Activated naive CD4-positive, alpha-beta T cell (primary cell): ENCODE data around the gene TBC1D9.

ENCODE experiments used
- DNase-seq, 4 experiments: peaks; one replicate each; lab custom pipeline; 2025; lab: John Stamatoyannopoulos, UW

The TBC1D9 gene

DNA sequence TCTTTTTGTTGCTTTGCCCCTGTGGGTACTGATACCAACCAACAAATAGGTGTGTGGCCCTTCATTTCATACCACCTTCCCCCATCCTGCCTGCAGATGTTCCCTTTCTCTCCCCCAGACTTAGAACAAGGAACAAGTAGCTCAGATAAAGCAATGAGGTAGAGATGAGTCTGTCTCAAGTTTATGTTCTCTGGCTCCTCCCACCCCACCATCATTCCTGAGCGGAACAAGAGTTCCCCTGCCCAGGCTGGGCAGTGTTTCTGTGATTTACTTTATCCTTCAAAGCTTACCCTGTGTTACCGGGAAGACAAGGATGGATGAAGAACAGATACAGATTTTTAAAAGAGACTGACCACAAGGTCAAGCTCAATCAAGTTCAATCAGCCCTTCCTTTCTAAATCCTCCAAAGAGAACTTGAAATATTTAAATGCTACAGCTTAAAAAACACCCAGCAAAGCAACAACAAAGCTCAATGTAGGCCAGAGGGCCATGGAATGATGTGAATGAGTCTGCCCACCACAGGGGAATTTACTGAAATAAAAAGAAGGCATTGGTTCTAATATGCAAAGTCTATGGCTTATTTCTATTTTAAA is 107.4 kb downstream of the TBC1D9 start:
- DNase-seq, result no peak

DNA sequence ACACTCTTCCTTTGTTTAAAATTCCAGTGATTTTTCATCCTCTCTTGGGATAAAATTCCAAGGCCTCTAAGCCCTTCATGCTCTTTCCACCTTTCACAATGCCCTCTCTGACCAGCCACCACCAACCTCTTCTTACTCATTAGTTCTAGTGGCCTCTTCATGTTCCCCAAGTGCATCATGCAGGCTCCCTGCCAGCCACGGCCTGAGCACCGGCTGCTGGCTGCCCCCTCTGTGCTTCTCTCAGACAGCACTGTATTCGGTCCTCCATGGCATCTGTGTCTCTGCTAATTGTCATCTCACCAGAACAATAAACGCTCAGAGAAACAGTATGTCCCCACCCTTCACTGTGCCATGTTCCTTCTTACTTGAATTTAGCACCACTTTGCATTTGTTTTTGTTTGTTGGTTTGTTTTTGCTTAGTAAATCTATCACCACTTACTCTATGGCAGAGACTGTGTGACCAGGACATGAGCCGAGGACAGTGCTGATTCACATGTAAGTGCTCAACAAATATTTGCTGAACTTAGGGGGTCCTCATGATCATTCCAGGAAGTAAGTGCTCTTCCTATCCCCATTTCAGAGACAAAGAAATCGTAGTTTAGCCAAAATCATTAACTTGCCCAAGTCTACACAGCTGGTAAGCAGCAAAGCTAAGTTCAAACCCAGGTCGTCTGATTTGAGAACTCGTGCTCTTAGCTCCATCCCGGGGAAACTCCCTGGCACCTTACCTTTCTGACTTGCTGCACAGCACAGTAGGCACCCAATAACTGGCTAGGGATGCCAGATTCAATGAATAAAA is 110.4 kb downstream of the TBC1D9 start:
- no peak for DNase-seq

DNA sequence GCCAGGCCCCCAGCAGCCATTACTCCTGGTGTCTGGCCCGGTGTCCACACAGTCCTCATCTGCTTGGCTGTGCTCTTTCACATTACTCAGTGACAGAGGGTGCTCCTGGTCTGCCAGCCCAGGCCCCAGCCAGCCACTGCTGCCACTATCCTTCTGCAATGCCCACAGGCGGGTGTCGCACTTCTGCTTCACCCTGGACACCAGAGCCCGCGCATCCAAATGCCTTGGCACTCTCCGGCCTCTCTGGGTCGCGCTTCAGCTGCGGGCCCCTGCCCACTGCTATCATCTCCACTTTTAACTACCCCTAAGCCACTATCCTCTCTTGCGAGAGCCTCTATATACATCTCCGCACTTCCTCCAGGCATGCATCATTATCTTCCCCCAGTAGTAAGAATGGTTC is 111.0 kb downstream of the TBC1D9 start:
- no peak for DNase-seq

DNA sequence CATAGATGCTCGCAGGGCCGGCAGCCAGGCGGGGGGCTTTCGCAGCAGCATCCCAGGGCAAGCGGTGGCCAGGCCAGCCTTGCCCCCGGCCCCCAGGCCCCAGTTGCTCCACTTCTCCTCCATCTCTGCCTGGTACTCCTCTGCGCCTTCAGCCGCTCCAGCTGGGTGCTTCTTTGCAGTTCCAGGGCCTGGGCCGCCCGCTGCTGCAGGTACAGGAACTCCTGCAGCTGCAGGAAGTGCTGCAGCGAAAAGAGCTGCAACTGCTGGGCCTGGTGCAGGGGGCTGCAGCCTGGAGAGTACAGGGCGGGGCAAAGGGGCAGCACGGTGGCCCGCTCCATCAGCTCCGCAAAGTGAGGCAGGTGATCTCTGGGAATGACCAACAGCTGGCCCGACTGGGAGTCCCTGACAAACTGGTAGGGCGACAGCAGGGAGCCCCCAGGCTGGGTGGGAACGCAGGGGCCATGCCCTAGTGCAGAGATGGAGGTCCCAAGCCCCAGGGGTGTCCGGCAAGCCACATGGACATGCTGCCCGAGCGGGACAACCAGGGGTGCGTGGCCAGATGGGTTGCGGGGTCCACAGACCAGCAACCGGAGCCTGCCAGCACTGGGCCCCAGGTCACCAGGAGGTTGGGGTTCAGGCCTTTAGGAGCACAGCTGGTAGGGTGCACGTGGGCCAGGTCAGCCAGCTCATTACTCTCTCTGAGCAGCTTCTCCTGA is 111.6 kb downstream of the TBC1D9 start:
- no peak for DNase-seq

DNA sequence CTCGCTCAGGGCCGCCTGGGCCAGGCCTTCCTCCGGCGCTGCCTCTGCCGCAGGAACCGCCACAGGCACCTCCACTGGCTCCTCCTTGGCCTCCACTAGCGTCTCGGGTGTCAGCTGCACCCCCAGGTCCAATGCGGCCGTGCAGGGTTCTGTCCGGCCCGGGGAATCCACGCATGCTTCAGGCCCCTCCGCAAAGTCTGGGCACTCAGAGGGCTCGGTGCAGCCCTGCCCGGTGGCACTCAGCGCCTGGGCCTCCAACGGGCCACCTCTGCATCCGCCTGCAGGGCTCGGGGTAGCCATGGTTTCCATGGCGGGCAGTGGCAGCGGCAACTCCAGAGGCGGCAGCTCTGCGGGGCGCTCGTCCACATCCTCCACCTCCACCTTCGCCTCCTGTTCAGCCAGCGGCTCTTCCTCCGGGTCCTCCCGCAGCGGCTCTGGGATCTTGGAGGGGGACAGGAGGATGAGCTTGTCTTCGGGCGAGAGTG is 112.6 kb downstream of the TBC1D9 start:
- DNase-seq, result no peak

DNA sequence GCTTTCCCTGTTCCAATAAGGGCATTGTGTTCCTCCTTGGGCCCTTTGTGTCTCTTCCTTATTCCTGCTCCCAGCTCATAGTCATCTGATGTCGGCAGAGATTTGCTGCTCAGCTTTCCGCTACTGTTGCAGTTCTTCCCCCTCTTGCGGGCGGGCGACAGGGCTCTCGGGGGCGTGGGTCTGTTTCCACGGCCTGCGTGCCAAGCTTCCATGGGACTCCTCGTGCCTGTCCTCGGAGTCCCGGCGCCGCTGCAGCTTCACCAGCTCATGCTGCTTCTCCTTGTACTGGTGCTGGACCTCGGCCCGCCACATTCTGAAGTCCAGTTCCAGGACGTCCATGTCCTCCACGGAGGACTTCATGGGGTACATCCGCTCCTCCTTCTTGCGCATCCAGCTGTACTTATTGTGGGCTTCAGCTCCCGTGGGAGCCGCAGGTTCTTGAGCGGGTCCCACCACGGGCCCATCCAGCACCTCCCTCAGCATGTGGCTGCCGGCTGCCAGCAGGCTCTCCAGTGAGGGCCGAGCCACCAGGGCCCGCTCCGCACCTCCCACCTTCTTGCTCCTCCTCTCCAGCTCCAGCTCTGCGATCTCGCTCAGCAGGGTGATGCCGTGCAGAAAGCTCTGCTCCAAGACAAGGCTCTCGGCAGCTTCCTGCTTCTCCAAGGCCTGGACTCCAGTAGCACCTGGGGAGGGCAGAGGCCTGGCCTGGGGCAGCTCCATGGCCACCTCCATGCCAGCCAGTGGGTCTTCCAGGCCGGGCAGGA is 113.3 kb downstream of the TBC1D9 start:
- no peak for DNase-seq

DNA sequence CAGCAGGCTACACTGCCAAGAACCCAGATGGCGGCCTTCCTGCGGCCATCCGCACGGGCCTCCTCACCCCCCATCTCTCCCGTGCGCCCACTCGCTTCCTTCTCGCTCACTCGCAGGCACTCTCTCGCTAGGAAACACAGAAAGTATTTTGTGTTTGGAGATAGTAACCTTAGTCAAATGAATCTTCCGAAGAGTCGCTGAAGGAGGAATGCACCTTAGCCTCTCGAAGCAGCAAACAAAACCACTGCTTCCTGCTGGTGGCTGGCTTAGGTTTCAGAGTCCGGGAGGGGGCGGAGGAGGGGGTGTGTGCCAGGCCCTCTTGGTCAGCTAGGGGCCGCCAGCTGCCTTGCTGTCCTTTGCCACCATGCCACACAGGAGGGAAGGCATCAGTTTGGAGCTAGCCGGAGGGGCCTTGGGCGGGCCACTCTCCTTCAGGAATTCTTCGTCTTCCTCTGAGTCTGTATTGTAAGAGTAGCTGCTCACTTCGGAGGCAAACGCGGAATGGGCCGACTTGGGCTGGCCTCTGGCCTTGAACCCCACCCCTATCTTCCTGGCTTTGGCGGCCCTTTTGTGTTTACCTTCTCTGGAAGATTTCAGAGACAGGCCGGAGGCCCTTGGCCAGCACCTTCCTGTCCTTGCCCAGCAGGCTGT is 114.3 kb downstream of the TBC1D9 start:
- DNase-seq, result no peak

DNA sequence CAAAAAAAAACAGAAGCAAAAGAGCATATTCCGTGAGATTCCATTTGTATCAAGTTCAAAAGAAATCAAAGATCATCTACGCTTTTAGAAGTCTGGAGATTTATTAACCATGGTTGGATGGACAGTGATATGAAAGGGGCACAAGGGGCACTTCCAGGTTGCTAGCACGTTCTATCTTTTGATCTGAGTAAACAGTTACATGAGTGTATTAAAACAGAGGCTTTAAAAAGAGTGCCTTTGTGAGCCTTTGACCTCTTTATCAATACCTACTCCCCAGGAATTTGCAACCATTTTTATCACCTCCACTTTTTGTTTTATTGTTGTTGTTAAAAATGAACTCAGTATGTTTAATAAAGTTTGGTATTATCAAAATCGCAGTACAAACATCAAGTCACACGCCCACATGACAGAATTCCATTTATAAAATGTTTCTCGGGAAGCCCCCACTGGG is 115.1 kb downstream of the TBC1D9 start:
- DNase-seq, result no peak

DNA sequence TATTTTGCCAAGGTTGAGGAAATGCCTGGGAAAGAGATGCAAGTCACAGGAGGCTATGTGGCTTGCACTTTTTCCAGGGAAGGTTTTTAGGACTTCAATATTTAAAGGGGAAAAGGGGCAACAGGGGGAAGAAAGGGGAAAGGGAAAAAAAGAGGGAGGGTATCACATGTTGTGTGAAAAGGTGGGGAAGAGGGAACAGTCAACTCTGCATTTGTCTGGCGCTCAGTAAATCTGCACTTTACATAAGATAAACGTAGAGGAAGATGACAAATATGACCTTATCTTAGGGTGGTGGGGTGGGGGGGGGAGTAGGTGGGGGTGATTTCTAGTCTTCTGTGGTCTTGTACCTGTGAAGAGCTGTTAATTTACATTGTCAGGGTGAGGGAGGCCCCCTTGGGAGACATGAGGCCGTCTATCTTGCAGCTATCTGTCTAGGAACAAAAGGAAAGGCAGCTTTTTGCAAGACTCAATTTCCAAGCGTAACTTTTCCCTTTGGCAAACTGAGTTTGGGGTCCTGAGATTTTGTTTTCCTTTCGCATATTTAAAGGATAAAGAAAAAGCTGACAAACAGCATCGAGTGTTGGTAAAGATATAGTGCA is 115.9 kb downstream of the TBC1D9 start:
- DNase-seq, result no peak

DNA sequence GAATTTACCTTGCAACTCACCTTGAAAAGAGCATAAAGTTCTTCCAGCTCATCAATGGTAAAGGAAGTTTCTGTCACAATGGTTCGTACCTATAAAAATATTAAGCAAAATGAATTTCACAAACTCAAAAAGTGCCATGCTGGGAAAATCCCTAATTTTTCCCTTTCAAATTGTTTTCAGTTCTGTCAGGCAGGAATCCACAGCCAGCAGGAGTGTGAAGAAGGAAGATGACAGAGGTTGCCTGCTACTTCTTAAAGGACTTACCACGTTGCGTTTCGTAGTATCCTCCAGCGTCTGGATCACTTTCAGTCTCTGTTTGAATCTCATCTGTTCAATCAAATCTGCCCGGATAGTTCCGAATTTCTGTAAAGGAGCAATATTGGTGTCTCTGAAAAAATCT is 117.1 kb downstream of the TBC1D9 start:
- no peak for DNase-seq

DNA sequence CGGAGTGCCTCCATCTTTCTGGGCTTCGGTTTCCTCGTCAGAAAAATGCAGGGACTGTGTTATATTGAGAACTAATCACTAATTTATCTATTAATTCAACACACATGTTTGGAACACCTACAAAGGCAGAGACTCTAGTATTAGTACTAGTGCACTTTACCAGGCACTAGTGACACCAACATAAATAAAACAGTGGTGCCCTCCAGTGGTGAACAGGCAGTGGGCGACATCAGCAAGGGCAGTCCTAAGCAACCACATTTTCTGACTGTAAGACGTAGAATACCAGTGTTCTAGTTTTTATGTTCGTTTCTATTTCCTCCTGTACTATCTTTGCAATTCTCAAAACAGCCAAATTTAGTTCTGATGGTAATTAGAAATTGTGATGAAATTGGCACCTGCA is 118.3 kb downstream of the TBC1D9 start:
- no peak for DNase-seq

DNA sequence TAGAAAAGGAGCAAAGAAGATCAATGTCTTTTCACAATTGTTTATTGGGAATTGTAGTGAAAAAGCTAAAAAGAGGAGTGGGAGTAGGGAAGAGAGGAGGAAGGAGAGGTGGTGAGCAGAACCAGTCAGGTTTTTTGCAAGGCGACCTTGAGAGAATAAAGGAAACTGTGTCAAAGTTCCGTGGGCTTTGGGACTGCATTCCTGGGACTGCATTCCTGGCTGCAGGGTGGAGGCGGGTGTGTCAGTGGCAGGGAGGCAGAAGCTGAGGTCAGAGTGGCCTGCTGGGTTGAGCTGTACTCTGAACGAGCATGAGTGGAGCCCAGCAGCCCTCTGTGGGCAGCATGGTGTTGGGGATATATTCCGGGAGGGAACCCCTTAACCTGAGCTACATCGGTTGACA is 120.6 kb downstream of the TBC1D9 start:
- no peak for DNase-seq

DNA sequence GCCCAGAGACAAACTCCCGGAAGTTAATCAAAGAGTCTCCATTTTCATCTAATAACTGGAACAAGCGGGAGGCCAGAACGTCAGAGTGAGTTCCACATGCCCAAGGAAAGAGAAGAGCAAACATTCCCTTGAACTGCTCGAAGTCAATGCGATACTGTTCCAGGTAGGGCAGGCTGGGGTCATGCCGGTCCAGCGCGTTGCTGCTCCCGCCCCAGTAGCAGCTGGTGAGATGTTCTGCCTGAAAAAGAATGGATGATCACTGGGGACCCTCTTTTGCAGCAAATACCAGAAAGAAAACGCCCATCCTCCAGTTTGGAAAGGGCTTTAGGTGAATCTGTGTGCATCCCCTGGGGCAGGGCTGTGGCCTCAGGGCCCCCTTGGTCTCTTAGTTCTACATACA is 122.2 kb downstream of the TBC1D9 start:
- DNase-seq, result no peak

DNA sequence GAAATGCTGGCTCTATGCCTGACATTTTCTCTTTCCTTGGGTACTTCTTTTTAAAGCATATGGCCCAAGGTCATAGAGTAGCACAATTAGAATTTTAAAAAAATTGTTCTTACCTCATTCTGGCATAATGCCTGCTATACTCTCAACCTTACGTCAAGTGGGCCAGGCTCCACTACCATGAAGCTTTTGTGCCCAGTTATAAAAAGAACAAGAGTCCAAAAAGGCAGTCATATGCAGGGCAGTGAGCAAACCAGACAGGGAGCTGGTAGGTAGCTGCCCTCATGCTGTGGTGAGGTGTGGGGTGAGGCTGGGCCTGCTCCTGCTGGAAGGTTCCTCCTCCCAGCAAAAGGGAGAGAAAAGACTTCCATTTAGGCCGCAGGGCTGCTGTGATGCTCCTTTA is 123.1 kb downstream of the TBC1D9 start:
- no peak for DNase-seq

DNA sequence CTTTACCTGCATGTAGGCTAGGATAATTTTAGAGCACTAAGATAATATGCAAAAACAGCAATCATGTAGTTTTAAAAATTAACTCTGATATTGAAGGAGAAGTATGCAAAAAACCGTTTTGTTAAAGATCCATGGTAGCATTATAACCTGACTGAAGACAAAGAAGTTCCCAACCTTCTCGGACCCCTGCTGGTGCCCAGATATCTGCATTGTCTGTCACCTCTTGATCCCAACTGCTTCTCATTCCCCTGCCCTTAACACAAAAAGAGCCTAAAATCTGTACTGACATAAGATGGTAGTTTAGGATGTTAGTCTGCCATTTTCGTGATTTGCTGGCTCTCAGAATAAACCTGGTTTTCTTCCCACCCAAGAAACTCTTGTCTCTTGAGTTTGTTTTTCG is 125.9 kb downstream of the TBC1D9 start:
- no peak for DNase-seq

DNA sequence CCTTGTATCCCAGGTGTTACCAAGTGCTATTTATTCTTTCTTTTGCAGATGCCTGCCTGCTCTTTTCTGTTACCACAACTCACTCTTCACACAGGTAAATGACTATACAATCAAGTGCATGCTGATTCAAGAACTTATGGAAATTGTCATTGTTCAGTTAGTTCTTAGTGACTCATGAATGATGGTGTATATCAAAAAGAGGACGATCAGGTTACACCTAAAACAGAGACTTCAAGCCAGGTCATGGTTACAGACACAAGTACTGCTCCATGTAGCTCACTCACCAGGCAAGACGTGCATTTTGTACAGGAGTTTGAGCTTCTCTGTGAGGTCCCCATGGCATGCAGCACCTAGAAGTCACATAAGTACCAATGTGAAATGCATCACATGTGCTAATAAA is 128.2 kb downstream of the TBC1D9 start:
- no peak for DNase-seq

DNA sequence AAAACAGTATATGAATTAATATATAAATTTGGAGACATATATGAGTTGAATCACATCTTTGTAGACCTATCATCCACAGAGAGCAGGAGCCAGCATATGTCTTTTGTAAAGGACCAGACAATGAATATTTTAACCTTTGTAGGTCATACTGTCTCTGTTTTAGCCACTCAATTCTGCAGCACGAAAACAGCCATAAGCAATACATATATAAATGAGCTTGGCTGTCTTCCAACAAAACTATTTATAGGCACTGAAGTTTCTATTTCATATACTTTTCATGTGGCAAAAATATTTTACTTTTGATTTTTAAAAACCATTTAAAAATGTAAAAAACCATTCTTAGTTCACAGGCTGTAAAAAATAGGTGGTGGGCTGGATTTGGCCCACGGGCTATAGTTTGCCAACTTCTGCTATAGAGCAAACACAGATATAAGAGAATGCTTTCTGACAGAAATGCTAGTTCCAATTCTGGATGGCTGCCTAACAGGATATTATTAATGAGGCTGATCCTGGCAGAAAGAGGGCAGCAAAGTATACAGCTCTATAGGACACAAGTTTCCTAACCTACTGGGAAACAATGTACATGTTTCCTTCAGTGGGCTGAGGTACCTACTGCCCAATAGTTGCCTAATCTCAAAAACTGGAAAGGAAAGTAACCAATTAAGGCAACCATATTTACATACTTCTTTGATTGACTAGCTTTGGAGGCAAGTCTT is 129.4 kb downstream of the TBC1D9 start:
- DNase-seq, result no peak

DNA sequence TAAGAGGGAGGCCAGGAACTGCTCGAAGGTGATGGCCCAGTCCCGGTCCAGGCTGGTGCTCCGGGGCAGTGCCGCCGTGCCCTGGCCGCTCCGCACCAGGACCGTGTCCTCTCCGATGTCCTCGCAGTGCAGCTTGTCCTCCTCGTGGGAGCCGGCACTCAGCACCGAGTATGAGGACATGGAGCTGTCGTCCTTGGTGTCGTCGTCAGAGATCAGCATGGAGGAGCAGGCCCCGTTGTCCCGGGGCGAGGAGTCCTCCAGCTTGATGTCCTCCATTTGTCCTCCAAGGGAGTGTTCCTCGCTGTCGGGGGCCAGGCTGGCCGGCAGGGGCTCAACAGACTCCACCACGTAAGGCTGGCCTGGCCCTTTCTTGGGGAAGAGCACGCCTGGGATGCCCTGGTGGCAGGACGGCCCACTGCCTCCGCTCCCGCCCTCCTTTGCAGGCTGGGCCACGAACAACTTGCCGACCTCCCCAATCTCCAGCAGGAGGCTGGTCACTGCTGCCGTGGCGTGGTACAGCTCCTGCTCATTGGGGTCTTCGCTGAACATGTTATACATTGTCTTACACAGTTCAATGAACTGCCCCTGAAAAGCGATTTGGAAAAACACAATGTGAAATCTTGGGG is 133.7 kb downstream of the TBC1D9 start:
- DNase-seq, result no peak

DNA sequence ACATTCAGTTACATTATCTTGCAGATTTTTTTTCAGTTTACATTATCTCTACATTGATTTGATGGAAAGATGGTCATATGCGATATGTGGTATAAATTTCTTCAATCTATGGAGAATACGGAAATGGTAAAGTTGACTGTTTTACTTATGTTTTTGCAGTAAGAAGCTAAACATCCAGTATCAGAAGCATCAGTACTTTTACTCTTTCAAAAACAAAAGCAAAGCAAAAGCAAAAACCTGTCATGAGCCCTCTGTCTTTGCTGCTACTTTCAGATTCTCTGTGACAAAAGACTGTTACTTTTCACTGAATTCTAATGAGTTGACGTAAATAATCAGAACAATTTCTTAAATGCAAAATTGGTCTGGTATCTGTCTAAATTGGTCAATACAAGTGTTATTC is 135.0 kb downstream of the TBC1D9 start:
- DNase-seq, result no peak
